ENCODE measurements around the gene DYNLT5.
"Not testable (repeated sequence)": the region's sequence is repeated elsewhere in the genome, so short reads cannot be mapped to it uniquely, and the experiment has no call there.

The DYNLT5 gene

DNA sequence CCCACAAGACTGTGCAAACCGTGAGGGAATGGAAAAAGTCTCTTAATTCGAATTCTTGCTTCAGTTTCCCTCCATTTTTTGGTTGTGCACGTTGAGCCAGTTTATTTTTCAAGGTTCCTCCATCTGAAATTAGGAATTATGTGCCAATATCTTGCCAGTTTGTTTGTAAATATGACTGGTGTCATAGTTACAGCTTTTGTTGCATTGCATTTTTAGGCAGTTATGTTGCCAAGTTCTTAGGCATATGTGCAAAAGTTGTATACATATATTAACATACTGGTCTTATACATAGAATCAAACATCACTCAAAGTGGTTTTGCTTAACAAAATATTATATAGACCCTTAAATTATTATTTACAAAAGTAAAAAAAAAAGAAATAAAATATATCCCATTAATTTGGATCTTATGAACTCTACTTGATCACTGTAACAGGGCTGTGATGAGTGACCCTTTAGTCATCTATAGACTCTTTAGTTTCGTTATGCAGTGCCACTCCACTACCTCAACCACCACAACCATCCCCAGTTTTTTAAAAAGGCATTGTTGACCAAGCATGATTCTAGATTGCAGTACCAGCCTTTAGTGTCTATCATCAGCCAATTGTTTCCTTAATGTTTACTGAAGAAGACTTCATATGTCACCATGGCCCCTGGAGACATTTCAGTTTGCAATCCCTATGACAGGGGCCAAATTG is 20.9 kb upstream of the DYNLT5 start:
- Histone ChIP-seq H2BK120ac (ENCODE audit: insufficient read depth, low read length, poor library complexity) (no peak overlapping the region), H4K8ac (ENCODE audit: low read depth, low read length) (no peak overlapping the region)
- no CpG with 5 or more reads among the region's 4 CpGs for WGBS (ENCODE audit: extremely low coverage, insufficient coverage, insufficient read length)

DNA sequence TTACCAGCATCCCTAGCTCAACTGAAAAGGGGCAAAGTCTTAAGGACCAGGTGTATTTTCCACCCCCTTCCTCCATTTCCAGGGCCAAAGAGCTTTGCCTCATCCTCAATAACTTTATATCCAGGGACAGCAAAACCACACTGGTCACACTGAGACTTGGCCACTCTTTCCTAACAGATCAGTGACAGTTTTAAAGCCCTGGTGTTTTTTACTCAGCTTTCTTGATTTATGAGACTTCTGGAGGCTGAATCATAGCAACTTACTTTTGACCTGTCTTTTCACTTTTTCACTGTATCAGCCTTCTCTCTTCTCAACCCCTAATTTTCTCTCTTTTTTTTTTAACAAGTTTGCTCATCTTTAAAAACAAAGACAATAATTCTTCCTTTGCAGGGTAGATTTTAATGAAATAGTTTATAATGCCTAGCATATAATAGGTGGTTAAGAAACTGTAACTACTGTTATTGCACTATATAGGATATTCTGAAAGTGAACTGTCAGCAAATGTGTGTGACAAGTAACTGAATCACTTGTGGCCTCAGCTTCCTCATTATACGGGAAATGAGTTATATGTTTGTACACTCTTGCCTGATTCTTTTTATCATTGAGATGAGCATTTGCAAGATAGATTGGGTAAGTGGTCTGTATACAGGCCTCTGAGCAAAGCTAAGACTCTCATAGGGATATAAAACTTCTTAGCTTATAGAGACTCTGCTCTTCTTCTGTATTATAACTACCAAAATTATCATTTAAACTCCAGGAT is 19.7 kb upstream of the DYNLT5 start:
- Histone ChIP-seq H3K4me1 (ENCODE audit: control insufficient read depth in 1 of 2, insufficient read depth in 2 of 2, low read length in 2 of 2) (no peaks in the 10 kb centered on the region), H2BK12ac (ENCODE audit: low read length) (no peak overlapping the region), H3K36me3 (ENCODE audit: control insufficient read depth in 1 of 2, insufficient read depth in 2 of 2, low read length in 2 of 2) (no peaks in the 10 kb centered on the region), H3K9me3 (ENCODE audit: insufficient read depth, low read depth, low read length) (no peaks in the 10 kb centered on the region), H2BK5ac (ENCODE audit: low read depth, low read length, poor library complexity) (no peak overlapping the region), H3K79me1 (ENCODE audit: low read length) (no peaks in the 10 kb centered on the region), H4K91ac (ENCODE audit: low read depth, low read length) (no peak overlapping the region), H3K79me2 (ENCODE audit: control insufficient read depth, insufficient read depth, low read length, poor library complexity) (no peaks in the 10 kb centered on the region), H3K14ac (ENCODE audit: low read length) (no peak overlapping the region), H3K4me3 (ENCODE audit: low read depth, low read length) (no peak overlapping the region), H4K8ac (ENCODE audit: low read depth, low read length) (no peak overlapping the region), H4K12ac (ENCODE audit: low read depth, low read length) (no peak overlapping the region), H2AK5ac (ENCODE audit: low read length) (no peak overlapping the region), H3K18ac (ENCODE audit: low read length) (no peak overlapping the region), H3K4me2 (ENCODE audit: low read length) (no peak overlapping the region), H2AFZ (ENCODE audit: insufficient read depth, low read length, poor library complexity) (no peak overlapping the region), H3K27ac (ENCODE audit: low read depth, low read length) (no peak overlapping the region), H3K23ac (ENCODE audit: low read length) (no peak overlapping the region), H2BK120ac (ENCODE audit: insufficient read depth, low read length, poor library complexity) (no peak overlapping the region), H3K9ac (ENCODE audit: low read length) (no peak overlapping the region), H3K27me3 (ENCODE audit: insufficient read depth, low read length) (no peaks in the 10 kb centered on the region), H3K4ac (ENCODE audit: low read depth, low read length) (no peak overlapping the region)
- WGBS (ENCODE audit: extremely low coverage, insufficient coverage, insufficient read length): no CpG with 5 or more reads among the region's 1 CpG
- DNase-seq: peak in 1 of 2 donors; percentile 9

More for the DNA sequence above, 20.9 kb upstream of the DYNLT5 start:
- no peaks in the 10 kb centered on the region for H3K4me1 ChIP-seq (ENCODE audit: control insufficient read depth in 1 of 2, insufficient read depth in 2 of 2, low read length in 2 of 2)
- no peak for DNase-seq
- no peak overlapping the region for H3K4ac ChIP-seq (ENCODE audit: low read depth, low read length)
- no peaks in the 10 kb centered on the region for H3K79me1 ChIP-seq (ENCODE audit: low read length)
- H3K23ac ChIP-seq (ENCODE audit: low read length): no peak overlapping the region
- H4K91ac ChIP-seq (ENCODE audit: low read depth, low read length): no peak overlapping the region
- H2AK5ac ChIP-seq (ENCODE audit: low read length): no peak overlapping the region
- H3K36me3 ChIP-seq (ENCODE audit: control insufficient read depth in 1 of 2, insufficient read depth in 2 of 2, low read length in 2 of 2): no peaks in the 10 kb centered on the region
- H3K9me3 ChIP-seq (ENCODE audit: insufficient read depth, low read depth, low read length): no peaks in the 10 kb centered on the region
- no peak overlapping the region for H3K4me2 ChIP-seq (ENCODE audit: low read length)
- H3K27ac ChIP-seq (ENCODE audit: low read depth, low read length): no peak overlapping the region
- no peak overlapping the region for H2AFZ ChIP-seq (ENCODE audit: insufficient read depth, low read length, poor library complexity)
- no peaks in the 10 kb centered on the region for H3K79me2 ChIP-seq (ENCODE audit: control insufficient read depth, insufficient read depth, low read length, poor library complexity)
- H2BK5ac ChIP-seq (ENCODE audit: low read depth, low read length, poor library complexity): no peak overlapping the region
- no peak overlapping the region for H3K4me3 ChIP-seq (ENCODE audit: low read depth, low read length)
- H3K18ac ChIP-seq (ENCODE audit: low read length): no peak overlapping the region
- no peak overlapping the region for H3K14ac ChIP-seq (ENCODE audit: low read length)
- H3K9ac ChIP-seq (ENCODE audit: low read length): no peak overlapping the region
- H2BK12ac ChIP-seq (ENCODE audit: low read length): no peak overlapping the region
- H3K27me3 ChIP-seq (ENCODE audit: insufficient read depth, low read length): no peaks in the 10 kb centered on the region
- H4K12ac ChIP-seq (ENCODE audit: low read depth, low read length): no peak overlapping the region

- no peak overlapping the region for H2BK5ac ChIP-seq (ENCODE audit: low read depth, low read length, poor library complexity)
- DNase-seq: peak; percentile 26 to 89
- H3K4me3 ChIP-seq (ENCODE audit: low read depth, low read length): no peak overlapping the region
- H3K79me2 ChIP-seq (ENCODE audit: control insufficient read depth, insufficient read depth, low read length, poor library complexity): no peaks in the 10 kb centered on the region
- H4K8ac ChIP-seq (ENCODE audit: low read depth, low read length): no peak overlapping the region
- H3K4ac ChIP-seq (ENCODE audit: low read depth, low read length): no peak overlapping the region
- H3K9ac ChIP-seq (ENCODE audit: low read length): no peak overlapping the region
- H3K4me1 ChIP-seq (ENCODE audit: control insufficient read depth in 1 of 2, insufficient read depth in 2 of 2, low read length in 2 of 2): no peaks in the 10 kb centered on the region
- H3K27me3 ChIP-seq (ENCODE audit: insufficient read depth, low read length): no peaks in the 10 kb centered on the region
- H3K23ac ChIP-seq (ENCODE audit: low read length): no peak overlapping the region
- no peak overlapping the region for H2AFZ ChIP-seq (ENCODE audit: insufficient read depth, low read length, poor library complexity)
- no peaks in the 10 kb centered on the region for H3K36me3 ChIP-seq (ENCODE audit: control insufficient read depth in 1 of 2, insufficient read depth in 2 of 2, low read length in 2 of 2)
- no CpG with 5 or more reads among the region's 7 CpGs for WGBS (ENCODE audit: extremely low coverage, insufficient coverage, insufficient read length)
- H2BK12ac ChIP-seq (ENCODE audit: low read length): no peak overlapping the region
- no peak overlapping the region for H3K14ac ChIP-seq (ENCODE audit: low read length)
- no peaks in the 10 kb centered on the region for H3K9me3 ChIP-seq (ENCODE audit: insufficient read depth, low read depth, low read length)
- no peak overlapping the region for H3K4me2 ChIP-seq (ENCODE audit: low read length)
- no peak overlapping the region for H2AK5ac ChIP-seq (ENCODE audit: low read length)
- no peak overlapping the region for H4K91ac ChIP-seq (ENCODE audit: low read depth, low read length)
- no peak overlapping the region for H4K12ac ChIP-seq (ENCODE audit: low read depth, low read length)
- no peak overlapping the region for H3K18ac ChIP-seq (ENCODE audit: low read length)
- no peak overlapping the region for H3K27ac ChIP-seq (ENCODE audit: low read depth, low read length)
- no peaks in the 10 kb centered on the region for H3K79me1 ChIP-seq (ENCODE audit: low read length)
- no peak overlapping the region for H2BK120ac ChIP-seq (ENCODE audit: insufficient read depth, low read length, poor library complexity)
These were observed 18.8 kb upstream of the DYNLT5 start for GRCh38 chr1:66733348-66734017.

DNA sequence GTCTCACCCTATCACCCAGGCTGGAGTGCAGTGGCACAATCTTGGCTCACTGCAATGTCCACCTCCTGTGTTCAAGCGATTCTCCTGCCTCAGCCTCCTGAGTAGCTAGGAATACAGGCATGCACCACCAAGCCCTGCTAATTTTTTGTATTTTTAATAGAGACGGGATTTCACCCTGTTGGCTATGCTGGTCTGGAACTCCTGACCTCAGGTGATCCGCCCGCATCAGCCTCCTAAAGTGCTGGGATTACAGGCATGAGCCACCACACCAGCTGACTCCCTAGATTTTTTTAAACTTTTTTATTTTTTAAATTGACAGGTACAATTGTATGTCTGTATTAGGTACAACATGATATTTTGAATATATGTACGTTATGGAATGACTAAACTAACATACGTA is 17.7 kb upstream of the DYNLT5 start:
- not testable (repeated sequence) for H2BK12ac ChIP-seq (ENCODE audit: low read length); H3K23ac ChIP-seq (ENCODE audit: low read length); H4K8ac ChIP-seq (ENCODE audit: low read depth, low read length); H4K12ac ChIP-seq (ENCODE audit: low read depth, low read length); H3K9me3 ChIP-seq (ENCODE audit: insufficient read depth, low read depth, low read length); H3K4me2 ChIP-seq (ENCODE audit: low read length); H3K4me3 ChIP-seq (ENCODE audit: low read depth, low read length); H2BK5ac ChIP-seq (ENCODE audit: low read depth, low read length, poor library complexity); H2BK120ac ChIP-seq (ENCODE audit: insufficient read depth, low read length, poor library complexity); H3K4ac ChIP-seq (ENCODE audit: low read depth, low read length); H3K27me3 ChIP-seq (ENCODE audit: insufficient read depth, low read length); H3K18ac ChIP-seq (ENCODE audit: low read length); H3K36me3 ChIP-seq (ENCODE audit: control insufficient read depth in 1 of 2, insufficient read depth in 2 of 2, low read length in 2 of 2); H3K27ac ChIP-seq (ENCODE audit: low read depth, low read length); H3K79me2 ChIP-seq (ENCODE audit: control insufficient read depth, insufficient read depth, low read length, poor library complexity); H4K91ac ChIP-seq (ENCODE audit: low read depth, low read length); H3K4me1 ChIP-seq (ENCODE audit: control insufficient read depth in 1 of 2, insufficient read depth in 2 of 2, low read length in 2 of 2); H3K14ac ChIP-seq (ENCODE audit: low read length); H3K9ac ChIP-seq (ENCODE audit: low read length); H3K79me1 ChIP-seq (ENCODE audit: low read length); H2AK5ac ChIP-seq (ENCODE audit: low read length); H2AFZ ChIP-seq (ENCODE audit: insufficient read depth, low read length, poor library complexity)
- no CpG with 5 or more reads among the region's 6 CpGs for WGBS (ENCODE audit: extremely low coverage, insufficient coverage, insufficient read length)
- DNase-seq: peak; percentile 60 to 74
